NCI-H524 treated with DMSO at 0.1 percent for 48 hours (cell line): ENCODE measurements around the gene PVRIG.
"Not testable (repeated sequence)": the region's sequence is repeated elsewhere in the genome, so short reads cannot be mapped to it uniquely, and the experiment has no call there.

ENCODE experiments used
- DNase-seq: peaks from one replicate; lab custom pipeline; 2025; lab: John Stamatoyannopoulos, UW

Gene PVRIG

DNA sequence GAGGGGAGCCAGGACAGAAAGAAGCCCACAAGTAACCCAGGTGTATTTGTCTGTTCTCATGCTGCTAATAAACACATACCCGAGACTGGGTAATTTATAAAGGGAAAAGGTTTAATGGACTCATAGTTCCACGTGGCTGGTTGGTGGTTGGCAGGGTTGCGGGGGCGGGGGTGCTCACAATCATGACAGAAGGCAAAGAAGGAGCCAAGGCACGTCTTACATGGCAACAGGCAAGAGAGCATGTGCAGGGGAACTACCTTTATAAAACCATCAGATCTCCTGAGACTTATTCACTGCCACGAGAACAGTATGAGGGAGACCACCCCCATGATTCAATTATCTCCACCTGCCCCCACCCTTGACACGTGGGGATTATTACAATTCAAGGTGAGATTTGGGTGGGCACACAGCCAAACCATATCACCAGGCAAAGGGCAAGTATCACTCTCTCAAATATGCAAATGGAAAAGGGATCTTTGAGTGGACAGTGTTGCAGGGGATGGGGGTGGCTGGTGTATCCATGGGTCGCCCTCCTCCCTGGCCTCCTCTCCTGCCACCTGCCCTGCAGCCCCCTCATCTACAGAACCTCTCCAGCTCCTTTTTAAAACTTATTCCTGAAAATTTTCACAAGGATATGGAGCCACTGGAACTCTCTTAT lies 15.0 kb downstream of the PVRIG start:
- DNase-seq, result not testable (repeated sequence)

DNA sequence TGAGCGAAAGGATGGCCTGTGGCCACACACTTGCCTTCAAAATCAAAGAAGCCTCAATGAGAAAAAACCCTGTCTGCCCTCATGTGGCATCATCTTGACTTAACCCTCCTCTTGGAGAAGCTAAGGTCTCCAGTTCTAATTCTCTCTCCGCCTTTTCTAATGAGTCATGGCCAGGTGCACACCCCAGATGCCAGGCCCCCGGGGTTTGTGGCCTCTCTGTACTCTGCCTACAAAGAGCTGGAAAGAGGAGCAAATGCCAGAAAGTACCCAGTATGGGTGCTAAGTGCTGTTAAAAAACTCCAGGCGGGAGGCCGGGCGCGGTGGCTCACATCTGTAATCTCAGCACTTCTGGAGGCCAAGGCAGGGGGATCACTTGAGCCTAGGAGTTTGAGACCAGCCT lies 20.2 kb downstream of the PVRIG start:
- DNase-seq, result not testable (repeated sequence)

DNA sequence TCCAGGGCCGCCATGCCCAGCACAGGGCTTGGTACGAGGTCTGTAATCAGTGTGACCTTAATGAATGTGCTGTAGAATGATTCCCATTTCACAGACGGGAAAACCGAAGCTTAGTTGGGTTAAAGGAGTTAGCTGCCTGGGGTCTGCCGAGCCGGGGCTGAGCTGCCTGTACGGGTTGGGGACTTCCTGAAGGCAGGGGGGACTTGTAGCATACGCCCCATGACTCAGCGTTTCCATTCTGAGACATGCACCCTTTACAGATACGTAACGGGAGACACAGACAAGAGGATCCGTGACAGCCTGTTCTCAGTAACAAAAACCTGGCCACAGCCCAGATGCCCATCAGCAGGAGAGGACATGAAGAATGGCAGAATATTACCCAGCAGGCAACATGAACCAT lies 23.6 kb downstream of the PVRIG start:
- DNase-seq, result not testable (repeated sequence)

DNA sequence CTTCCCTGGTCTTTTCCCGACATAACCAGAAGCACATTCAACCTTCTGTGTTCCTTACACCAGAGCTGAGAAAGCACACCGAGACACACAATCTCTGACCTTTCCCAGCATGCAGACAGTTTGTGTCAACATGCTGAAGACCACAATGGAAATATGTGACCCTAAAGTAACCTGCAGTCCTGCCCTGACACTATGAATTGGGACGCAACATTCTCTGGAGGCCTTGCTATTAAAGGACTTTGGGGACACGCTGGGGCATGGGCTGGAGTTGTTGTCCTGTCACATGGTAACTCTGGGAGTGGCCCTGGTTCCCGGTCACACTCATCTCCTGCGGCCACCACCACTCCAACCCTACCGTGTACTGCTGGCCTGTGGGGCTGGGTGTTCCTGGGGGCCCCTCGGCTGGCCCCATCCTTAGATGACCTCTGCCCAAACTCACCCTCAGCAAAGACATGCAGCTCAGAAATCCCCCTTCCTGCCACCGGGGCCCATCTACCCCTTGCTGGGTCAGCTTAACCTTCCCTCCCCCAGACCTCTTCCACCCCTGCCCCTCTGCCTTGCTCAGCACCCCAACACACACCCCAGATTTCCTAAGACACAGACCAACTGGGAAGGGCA lies 25.3 kb downstream of the PVRIG start:
- DNase-seq, result not testable (repeated sequence)

DNA sequence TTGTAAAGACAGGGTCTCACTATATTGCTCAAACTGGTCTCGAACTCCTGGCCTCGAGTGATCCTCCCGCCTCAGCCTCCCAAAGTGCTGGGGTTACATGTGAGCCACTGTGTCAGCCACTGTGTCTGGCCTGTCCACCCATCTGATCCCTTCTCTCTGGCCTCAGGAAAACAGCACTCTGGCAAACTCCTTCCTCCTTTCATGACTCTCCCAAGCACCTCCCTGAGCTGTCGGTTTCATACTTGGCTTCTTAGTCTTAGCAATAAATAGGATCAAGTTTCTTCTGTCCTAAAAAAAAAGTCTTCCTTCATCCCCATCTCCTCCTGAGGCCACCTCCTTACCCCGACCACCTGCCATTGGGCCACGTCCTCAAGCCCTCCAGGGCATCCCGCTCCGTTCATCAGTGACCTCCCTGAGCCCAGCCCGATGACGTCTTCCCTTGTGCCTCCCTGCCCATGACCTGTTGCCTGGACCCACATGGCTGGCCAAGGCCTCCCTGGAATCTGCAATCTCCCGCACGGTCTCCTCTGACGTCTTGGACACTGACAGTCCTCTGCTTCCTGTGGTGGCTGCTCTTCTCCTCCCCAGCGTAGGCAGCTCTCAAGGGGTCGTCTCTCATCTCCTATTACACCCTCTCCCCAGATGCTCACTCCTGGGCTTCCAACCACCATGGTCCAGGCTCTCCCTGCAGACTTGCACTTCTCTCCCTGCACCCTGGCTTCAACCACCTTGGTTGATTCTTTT lies 26.5 kb downstream of the PVRIG start:
- DNase-seq, result not testable (repeated sequence)

DNA sequence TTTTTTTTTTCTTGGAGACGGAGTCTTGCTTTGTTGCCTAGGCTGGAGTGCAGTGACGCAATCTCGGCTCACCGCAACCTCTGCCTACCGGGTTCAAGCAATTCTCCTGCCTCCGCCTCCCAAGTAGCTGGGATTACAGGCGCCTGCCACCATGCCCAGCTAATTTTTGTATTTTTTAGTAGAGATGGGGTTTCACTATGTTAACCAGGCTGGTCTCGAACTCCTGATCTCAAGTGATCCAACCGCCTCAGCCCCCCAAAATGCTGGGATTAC lies 27.1 kb downstream of the PVRIG start:
- not testable (repeated sequence) for DNase-seq

DNA sequence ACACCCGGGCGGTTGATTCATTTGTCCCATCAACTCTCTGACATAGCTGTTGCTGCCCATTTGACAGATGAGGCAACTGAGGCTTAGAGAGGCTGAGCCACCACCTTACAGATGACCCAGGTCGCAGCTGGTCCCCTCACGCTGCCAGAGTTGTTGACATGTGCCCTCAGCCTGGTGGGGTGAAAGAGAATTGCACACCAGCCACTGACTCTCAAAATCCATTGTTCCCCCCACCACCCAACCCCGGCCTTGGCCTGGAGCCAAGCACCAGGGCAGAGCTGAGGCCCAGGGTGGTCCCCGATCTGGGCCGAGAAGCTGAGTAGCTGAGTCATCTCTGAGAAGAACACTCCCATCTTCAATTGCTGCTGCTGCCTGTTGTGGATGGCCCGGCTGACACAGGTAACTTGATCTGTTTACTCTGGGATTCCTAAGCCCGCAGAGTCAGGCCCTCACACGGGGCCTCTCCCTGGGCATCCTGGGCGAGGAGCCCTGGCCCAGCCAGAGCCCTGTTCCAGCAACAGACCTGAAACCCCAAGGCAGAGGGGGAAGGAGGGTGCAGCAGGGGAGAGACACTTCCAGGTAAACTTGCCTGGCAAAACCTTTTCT lies 27.5 kb downstream of the PVRIG start:
- DNase-seq, result peak; percentile 12

DNA sequence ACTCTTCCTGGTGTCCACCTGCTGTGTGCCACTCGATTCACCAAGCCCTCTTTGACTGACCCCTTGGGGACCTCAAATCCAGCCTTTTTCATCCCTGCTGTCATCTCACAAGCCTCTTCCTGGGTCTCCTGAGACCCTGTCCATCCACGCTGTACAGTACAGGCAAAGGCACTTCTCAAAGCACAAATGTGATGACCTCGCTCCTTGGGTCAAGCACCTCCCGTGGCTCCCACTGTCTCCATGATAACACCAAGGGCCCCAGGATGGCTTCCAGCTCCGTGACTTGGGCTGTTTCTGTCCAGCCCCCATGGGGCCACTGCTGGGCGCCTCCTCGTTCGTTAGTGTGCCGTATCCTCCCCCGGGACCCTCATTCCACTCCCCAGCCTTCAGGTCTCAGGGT lies 28.7 kb downstream of the PVRIG start:
- no peak for DNase-seq

DNA sequence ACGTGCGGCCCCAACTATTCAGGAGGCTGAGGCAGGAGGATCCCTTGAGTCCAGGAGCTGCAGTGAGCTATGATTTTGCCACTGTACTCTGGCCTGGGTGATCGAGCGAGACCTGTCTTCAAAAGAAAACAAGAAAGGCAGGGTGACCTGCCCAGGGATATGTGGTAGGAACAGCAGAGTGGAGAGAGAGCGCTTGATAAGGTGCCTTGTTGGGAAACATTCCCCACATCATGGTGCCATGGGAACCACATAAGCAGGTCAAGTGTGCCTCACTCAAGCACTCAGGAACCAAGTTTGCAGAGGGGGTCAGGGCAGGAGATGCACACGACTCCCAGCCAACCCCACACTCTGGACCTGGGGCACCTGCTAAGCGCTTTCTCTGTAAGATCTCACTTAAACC lies 37.3 kb downstream of the PVRIG start:
- no peak for DNase-seq

DNA sequence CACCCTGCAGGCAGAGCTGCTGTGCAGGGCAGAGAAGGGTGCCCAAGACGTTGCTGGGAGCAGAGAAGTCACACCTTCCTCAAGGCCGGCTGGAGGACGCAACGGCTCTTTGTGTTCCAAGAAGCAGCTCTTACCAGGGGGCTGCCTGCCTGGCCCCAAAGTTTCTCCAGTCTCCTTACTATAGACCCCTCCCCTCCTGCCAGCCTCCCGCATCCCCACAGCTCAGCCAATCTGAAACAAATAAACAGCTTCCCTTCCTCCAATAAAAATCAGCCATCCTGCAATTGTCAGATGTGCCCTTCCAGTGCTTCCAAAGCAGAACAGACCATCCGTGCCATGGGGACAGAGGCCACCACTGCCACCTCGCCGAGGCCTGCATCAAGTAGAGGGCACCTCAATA lies 40.2 kb downstream of the PVRIG start:
- DNase-seq, result not testable (repeated sequence)

DNA sequence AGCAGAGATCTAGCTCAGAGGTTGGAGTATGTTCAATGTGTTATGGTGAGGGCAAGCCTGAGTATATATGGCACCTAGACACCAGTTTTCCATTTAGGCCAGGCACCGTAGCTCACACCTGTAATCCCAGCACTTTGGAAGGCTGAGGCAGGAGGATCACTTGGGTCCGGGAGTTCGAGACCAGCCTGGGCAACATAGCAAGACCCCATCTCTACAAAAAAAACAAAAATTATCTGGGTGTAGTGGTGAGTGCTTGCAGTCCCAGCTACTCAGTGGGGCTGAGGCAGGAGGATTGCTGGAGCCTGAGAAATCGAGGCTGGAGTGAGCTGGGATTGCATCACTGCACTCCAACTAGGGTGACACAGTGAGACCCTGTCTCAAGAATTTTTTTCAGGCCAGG lies 43.1 kb downstream of the PVRIG start:
- not testable (repeated sequence) for DNase-seq

DNA sequence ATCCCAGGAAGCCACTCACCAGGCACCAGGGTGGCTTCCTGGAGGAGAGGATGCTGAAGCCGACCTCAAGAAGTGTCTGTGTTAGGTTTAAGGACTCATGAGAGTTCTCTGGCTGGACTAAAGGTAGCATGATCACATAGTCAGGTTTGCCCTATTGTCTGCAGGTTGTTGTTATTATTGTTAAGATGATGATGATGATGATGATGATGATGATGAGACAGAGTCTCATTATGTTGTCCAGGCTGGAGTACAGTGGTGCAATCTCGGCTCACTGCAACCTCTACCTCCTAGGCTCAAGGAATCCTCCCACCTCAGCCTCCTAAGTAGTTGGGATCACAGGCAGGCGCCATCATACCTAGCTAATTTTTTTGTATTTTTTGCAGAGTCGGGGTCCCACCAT lies 44.5 kb downstream of the PVRIG start:
- not testable (repeated sequence) for DNase-seq

DNA sequence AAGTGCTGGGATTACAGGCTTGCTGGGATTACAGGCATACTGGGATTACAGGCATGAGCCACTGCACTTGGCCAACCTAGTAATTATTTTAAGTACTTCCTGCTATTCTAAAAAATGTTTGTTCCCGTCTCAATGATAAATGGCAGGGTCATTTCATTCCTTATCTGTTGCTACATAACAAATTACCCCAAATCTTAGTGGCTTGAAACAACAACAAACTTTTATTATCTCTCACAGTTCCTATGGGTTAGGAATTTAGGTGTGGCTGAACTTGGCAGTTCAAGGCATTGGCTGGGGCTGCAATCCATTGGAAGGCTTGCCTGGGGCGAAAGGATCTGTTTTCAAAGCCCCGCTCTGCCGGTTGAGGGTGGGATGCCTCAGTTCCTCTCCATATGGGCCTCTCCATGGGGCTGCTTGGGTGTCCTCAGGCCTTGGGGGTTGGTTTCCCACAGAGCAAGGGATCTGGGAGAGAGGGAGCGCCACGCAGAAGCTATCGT lies 45.0 kb downstream of the PVRIG start:
- not testable (repeated sequence) for DNase-seq

DNA sequence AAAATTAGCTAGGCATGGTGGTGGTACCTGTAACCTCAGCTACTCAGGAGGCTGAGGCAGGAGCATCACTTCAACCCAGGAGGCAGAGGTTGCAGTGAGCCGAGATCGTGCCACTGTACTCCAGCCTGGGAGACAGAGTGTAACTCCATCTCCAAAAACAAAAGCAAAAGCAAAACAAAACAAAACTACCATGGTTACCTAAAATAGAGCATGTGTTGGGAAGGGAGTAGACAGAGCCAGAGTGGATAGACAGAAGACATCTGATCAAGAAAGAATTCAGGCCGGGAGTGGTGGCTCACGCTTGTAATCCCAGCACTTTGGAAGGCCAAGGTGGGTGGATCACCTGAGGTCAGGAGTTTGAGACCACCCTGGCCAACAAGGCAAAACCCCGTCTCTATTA lies 46.1 kb downstream of the PVRIG start:
- DNase-seq, result not testable (repeated sequence)

DNA sequence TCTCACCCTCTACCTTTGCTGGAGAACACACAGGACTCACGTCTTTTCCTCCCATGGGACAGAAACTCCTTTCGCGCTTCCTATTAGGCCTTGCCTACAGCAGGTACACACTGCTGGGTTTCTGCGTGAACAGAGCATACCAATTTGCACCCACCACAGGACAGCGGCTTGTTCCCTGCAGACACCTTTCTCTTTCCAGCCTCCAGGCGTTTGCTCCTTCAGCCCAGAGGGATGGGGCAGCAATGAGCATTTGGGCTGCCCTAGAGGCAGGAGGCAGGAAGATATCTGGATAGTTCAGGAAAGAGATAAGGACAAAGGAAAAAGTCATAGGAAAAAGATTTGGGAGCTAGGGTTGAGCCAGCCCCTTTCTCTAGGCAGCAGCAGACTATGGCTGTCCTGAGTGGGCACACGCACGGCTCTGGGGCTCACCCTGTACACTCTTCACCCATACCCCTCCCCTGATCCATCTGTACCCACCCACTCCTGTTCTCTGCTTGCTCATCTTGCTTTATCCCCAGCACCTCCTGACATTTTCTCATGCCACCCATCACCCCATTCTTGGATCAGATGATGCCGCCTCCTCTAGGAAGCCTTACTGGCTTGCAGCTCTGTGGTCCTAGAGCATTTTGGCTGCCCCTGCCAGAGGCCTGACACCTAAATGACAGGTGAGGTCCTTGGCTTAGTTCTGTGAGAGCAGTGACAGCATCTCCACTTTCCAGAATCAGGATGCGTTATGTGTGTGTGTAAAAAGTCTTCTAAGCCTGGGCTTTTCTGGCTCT lies 47.0 kb downstream of the PVRIG start:
- no peak for DNase-seq

DNA sequence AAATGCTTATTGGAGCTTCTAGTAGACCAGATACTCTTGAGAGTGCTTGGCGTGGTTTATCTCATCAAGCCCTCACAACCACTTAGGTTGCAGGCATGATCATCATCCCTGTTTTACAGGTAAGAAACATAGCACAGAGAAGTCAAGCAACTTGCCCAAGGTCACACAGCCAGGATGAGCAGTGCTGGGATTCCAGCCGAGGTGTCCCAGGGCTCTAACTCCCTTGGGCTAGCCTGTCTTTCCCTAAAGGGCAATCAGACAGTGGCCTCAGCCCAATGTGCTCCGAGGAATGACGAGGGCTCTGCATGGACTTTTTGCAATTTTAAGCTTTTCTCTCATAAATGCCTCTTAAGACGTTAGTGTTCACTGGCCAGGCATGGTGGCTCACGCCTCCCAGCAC lies 47.9 kb downstream of the PVRIG start:
- DNase-seq, result no peak

DNA sequence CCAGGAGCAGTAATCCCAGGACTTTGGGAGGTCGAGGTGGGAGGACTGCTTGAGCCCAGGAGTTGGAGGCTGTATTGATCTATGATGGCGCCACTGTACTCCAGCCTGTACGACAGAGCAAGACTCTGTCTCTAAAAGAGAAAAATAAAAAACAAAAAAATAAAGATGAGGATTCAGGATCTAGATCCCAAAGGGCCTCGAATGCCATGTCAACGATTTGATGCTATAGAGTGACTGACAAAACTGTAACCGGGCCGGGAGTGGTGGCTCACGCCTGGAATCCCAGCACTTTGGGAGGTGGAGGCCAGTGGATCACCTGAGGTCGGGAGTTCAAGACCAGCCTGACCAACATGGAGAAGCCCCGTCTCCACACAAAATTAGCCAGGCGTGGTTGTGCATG lies 49.1 kb downstream of the PVRIG start:
- not testable (repeated sequence) for DNase-seq

DNA sequence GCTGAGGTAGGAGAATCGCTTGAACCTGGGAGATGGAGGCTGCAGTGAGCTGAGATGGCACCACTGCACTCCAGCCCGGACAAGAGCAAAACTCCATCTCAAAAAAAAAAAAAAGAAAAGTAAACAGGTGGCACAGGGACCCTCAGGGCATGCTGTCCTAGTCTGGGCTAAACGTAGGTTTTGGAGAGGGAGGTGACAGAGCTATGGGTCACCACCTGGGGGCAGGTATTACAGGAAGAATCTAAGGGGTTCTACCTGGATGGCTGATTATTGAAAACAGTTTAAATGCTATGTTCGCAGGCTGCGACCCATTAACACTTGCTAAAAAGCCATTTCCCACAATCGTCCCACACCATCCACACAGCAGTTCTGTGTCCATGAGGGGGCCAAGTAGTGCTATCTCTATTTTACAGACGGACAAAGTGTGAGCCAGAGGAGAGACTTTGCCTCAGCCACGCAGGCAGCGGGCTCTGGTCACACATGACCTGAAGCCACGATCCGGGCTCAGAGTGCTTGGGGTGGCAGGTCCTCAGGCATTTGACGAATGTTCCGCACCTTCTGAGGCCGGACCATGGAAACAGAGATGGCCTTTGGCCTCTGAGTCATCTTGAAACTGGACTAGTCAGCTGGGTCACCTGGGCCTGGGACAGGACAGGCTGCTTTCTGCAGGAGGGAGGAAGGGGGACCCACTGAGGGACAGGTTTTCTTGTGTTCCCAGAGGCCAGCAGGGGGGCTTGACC lies 49.7 kb downstream of the PVRIG start:
- DNase-seq, result not testable (repeated sequence)

DNA sequence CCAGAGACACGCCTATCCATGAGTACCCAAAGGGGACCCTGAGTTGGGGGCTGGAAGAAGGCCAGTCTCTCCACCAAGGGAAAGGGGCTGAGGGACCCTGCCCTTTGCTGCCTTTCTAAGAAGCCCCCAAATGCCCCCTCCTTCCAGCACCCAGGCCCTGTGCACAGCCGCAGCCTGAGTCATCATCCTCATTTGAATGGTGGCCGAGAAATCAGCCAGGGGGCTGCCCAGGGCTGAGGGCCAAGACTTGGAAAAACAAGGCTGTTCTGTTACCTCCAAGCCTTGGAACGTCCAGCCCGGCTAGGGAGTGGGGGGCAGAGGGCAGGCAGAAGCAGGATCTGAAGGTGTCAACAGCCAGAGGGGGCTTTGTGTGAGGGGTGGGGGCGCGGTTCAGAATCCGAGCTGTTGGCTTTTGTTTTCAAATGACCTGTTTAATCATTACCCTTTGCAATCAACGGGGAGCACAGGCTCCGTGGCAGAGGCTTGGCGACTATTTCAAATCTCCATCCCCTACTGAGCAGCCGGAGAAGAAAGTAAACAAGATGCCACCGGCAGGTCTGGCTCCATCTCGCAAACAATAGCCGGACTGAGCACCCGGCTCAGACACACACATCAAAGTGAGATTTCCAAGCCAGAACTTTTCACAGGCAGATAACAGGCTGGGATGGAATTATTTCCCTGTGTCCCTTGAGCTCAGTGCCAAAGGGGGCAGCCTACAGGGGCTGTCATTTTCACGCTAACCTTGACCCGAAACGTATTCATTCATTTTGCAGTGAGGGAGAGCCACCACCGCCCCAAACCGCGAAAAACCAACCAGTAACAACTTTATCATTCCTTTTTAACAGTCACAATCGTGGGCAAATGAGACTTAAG lies 50.5 kb downstream of the PVRIG start:
- not testable (repeated sequence) for DNase-seq
